K562 (cell line): Measurements from ENCODE around the gene HOXC12. TPM values are rescaled to one million over a fixed set of nuclear protein-coding genes. Genes with fewer than 3 reads are reported as not detected.
A peak's percentile ranks its signal among the peaks of the same experiment; 100 is the strongest.

Source experiments
- ATAC-seq: fragments of 200-7000 bp; cut with Tn5 transposase; 3 replicates; pipeline ENCODE4 v1.9.1; 2020; ENCODE audit warnings: moderate library complexity
- BruUV-seq: library from RNA; stranded (reverse); fragments of 400-500 nt; replicated peaks from 2 replicates; lab custom pipeline; 2021; lab: Mats Ljungman, UMichigan
- CTCF ChIA-PET: fragments of 300-600 bp; formaldehyde crosslinking; extraction: SDS; loops from one replicate; lab custom pipeline; 2021; ENCODE audit warnings: low intra/inter-chr PET ratio; lab: Yijun Ruan, JAX
- POLR2A ChIA-PET: fragments of 300-600, 350-650 bp; sonication (Branson Sonifier 250); formaldehyde crosslinking; extraction: SDS; loops from one replicate; lab custom pipeline; 2021; ENCODE audit warnings: antibody characterized with exemption, inconsistent platforms; lab: Yijun Ruan, JAX
- DNase-seq, 4 experiments: peaks; one replicate each; pipeline versions ENCODE4 v3.0.0 to v3.0.0-alpha.2; 2011 to 2018; ENCODE audit warnings: low spot score in 3 of 4, mixed read lengths in 3 of 4; ENCODE audit errors: extremely low read depth in 1 of 4
- FAIRE-seq: peaks from 2 replicates; lab custom pipeline; 2011; peaks lifted over from hg19 to GRCh38; lab: Jason Lieb, UNC
- H2AFZ ChIP-seq: 2 replicates; pipeline ENCODE4 v1.6.0; 2011; ENCODE audit warnings: low read depth, low read length, control low read depth, inconsistent platforms
- H3K27ac ChIP-seq: fragments of 200-600 bp; 3 replicates; pipeline ENCODE4 v1.8.0; 2011; ENCODE audit warnings: low read depth, mild to moderate bottlenecking, control low read depth, inconsistent platforms, low read length, moderate library complexity, mixed read lengths; ENCODE audit errors: extremely low read depth
- H3K27me3 ChIP-seq, 2 experiments: fragments of 300-600 bp in 1 of 2; 2 replicates in 1 of 2; 3 replicates in 1 of 2; pipeline versions ENCODE4 v1.6.0 to v1.8.0; 2011; ENCODE audit warnings: inconsistent platforms in 2 of 2, low read length in 2 of 2, mild to moderate bottlenecking in 1 of 2, mixed read lengths in 1 of 2, moderate library complexity in 1 of 2; ENCODE audit not compliant: control insufficient read depth in 2 of 2, insufficient read depth in 2 of 2
- H3K36me3 ChIP-seq: fragments of 300-600 bp; 3 replicates; pipeline ENCODE4 v1.8.0; 2011; ENCODE audit warnings: mild to moderate bottlenecking, low read length, inconsistent platforms; ENCODE audit not compliant: control insufficient read depth, insufficient read depth
- H3K4me1 ChIP-seq, 2 experiments: fragments of 200-600 bp in 1 of 2; replicated peaks in 1 of 2; 2 replicates in 1 of 2; 3 replicates in 1 of 2; pipeline versions ENCODE4 v1.5.1 to v1.8.0; 2011; ENCODE audit warnings: inconsistent platforms in 2 of 2, low read length in 2 of 2, mild to moderate bottlenecking in 1 of 2, mixed read lengths in 1 of 2, moderate library complexity in 1 of 2; ENCODE audit not compliant: control insufficient read depth in 2 of 2, insufficient read depth in 2 of 2
- H3K4me2 ChIP-seq: 2 replicates; pipeline ENCODE4 v1.6.1; 2011; ENCODE audit warnings: low read length, control low read depth, inconsistent platforms, mixed read lengths; ENCODE audit not compliant: insufficient read depth
- H3K4me3 ChIP-seq: fragments of 200-600 bp; sonication (generic), shearing (Covaris generic); 2 replicates; pipeline ENCODE4 v1.5.1; 2016; ENCODE audit warnings: control low read depth, inconsistent platforms
- H3K79me2 ChIP-seq: fragments of 200-600 bp; 3 replicates; pipeline ENCODE4 v1.8.0; 2011; ENCODE audit warnings: low read length, inconsistent platforms; ENCODE audit not compliant: control insufficient read depth, insufficient read depth
- H3K9ac ChIP-seq, 2 experiments: 2 replicates each; pipeline versions ENCODE4 v1.6.0 to v1.6.1; 2011; ENCODE audit warnings: low read depth in 2 of 2, low read length in 2 of 2, control low read depth in 1 of 2, inconsistent platforms in 1 of 2, mild to moderate bottlenecking in 1 of 2, mixed read lengths in 1 of 2; ENCODE audit not compliant: insufficient read depth in 1 of 2
- H3K9me1 ChIP-seq: one replicate; pipeline ENCODE4 v1.6.0; 2011; ENCODE audit warnings: inconsistent platforms, mild to moderate bottlenecking, low read length, moderate library complexity; ENCODE audit not compliant: control insufficient read depth, insufficient read depth
- H3K9me3 ChIP-seq: replicated peaks from 2 replicates; pipeline ENCODE4 v1.5.1; 2011; ENCODE audit warnings: low read depth, low read length, inconsistent platforms; ENCODE audit not compliant: control insufficient read depth, insufficient read depth
- H4K20me1 ChIP-seq: replicated peaks from 2 replicates; pipeline ENCODE4 v1.6.1; 2011; ENCODE audit warnings: low read length, inconsistent platforms, mixed read lengths; ENCODE audit not compliant: control insufficient read depth, insufficient read depth
- ATF1 ChIP-seq, 2 experiments: fragments of 450-650 bp in 1 of 2; IDR thresholded peaks; 2 replicates each; pipeline ENCODE4 v1.6.1; 2016; ENCODE audit warnings: missing compliant biosample characterization in 1 of 2, missing genetic modification characterization in 1 of 2
- MAFG ChIP-seq: fragments of 450-650 bp; conservative IDR thresholded peaks from 2 replicates; pipeline ENCODE4 v1.6.1; 2016; ENCODE audit warnings: missing genetic modification characterization, missing compliant biosample characterization
- MAFK ChIP-seq: IDR thresholded peaks from 2 replicates; pipeline ENCODE4 v1.6.1; 2011; ENCODE audit warnings: low read length, improper control_type of control experiment
- MCM2 ChIP-seq: fragments of 450-650 bp; IDR thresholded peaks from 2 replicates; pipeline ENCODE4 v1.6.1; 2017; ENCODE audit warnings: low read depth, mild to moderate bottlenecking
- POLR2A ChIP-seq: fragments of 450-650 bp; conservative IDR thresholded peaks from 2 replicates; pipeline ENCODE4 v1.6.1; 2016
- POLR2AphosphoS5 ChIP-seq: IDR thresholded peaks from 2 replicates; pipeline ENCODE4 v1.6.1; 2011; ENCODE audit warnings: mild to moderate bottlenecking, low read depth, low read length, moderate library complexity; ENCODE audit not compliant: control insufficient read depth, insufficient read depth
- SREBF1 ChIP-seq: fragments of 150-350 bp; IDR thresholded peaks from 2 replicates; pipeline ENCODE4 v1.6.1; 2014; ENCODE audit warnings: antibody characterized with exemption, low read depth, low read length, borderline replicate concordance
- ZNF3 ChIP-seq: fragments of 250-450 bp; sonication (Bioruptor Pico); IDR thresholded peaks from 2 replicates; pipeline ENCODE4 v1.5.0; 2021; ENCODE audit warnings: mild to moderate bottlenecking, moderate library complexity
- ZNF583 ChIP-seq: fragments of 250-450 bp; sonication (Bioruptor Pico); IDR thresholded peaks from 2 replicates; pipeline ENCODE4 v1.4.0; 2020
- ZNF764 ChIP-seq: fragments of 250-450 bp; sonication (Bioruptor Pico); IDR thresholded peaks from 2 replicates; pipeline ENCODE4 v1.4.0; 2020; ENCODE audit warnings: low read depth, mild to moderate bottlenecking, moderate library complexity
- WGBS: fragments of 100-300 bp; shearing (Covaris generic); methylation state at CpG from one replicate; pipeline ENCODE4 v1.1.6; 2016; ENCODE audit warnings: low coverage, mixed read lengths; ENCODE audit not compliant: insufficient coverage; ENCODE audit errors: missing lambda C conversion rate; 5-methylcytosine and 5-hydroxymethylcytosine counted together
- in situ Hi-C: fragments of 300-500 bp; cut with MboI; formaldehyde crosslinking; loops from 4 replicates; pipeline ENCODE4 v1.15.0; 2018; ENCODE audit warnings: inconsistent platforms, mixed read lengths
- intact Hi-C: fragments of 100-400 bp; cut with micrococcal nuclease; formaldehyde crosslinking; loops from 2 replicates; pipeline ENCODE4 v1.14.2; 2022
- polyA plus RNA-seq, 8 experiments: library from polyadenylated mRNA; depleted of rRNA in 4 of 8; stranded (reverse) in 5 of 8; unstranded in 3 of 8; fragments of >200 nt; fragmentation: Nextera tagmentation in 2 of 8; fragmentation: Illumina TruSeq in 1 of 8; extraction: Ambion mirVana in 2 of 8; extraction: Trizol in 1 of 8; gene quantifications; 2 replicates each; pipeline versions ENCODE4 v1.2.1 to v1.2.3, GENCODE V29; 2011 to 2014; ENCODE audit warnings: inconsistent platforms in 1 of 8, missing spikeins in 1 of 8
- total RNA-seq, 7 experiments: library from RNA; depleted of rRNA in 6 of 7; stranded (reverse); fragments of >200 nt in 6 of 7; fragmentation: Illumina TruSeq in 2 of 7; extraction: Trizol in 2 of 7; gene quantifications; 2 replicates each; pipeline versions ENCODE4 v1.2.1 to v1.2.3, GENCODE V29; 2011 to 2021; ENCODE audit warnings: low replicate concordance in 1 of 7
- TF ChIP-seq, protein P1 (sequence below): sonication (generic); IDR thresholded peaks from 2 replicates; pipeline ENCODE4 v1.6.1; 2016
- TF ChIP-seq, protein P2 (sequence below): fragments of 150-350 bp; conservative IDR thresholded peaks from 2 replicates; pipeline ENCODE4 v1.6.1; 2014; ENCODE audit warnings: low read length
- TF ChIP-seq, protein P3 (sequence below): fragments of 200-800 bp; sonication (Bioruptor generic); IDR thresholded peaks from 2 replicates; pipeline ENCODE4 v1.6.1; 2017; ENCODE audit warnings: missing genetic modification characterization, missing compliant biosample characterization
- TF ChIP-seq, protein P4 (sequence below): fragments of 250-450 bp; sonication (Bioruptor Pico); IDR thresholded peaks from 2 replicates; pipeline ENCODE4 v1.8.0; 2022; ENCODE audit warnings: moderate library complexity, mild to moderate bottlenecking, inconsistent platforms

The HOXC12 gene
- total and polyA plus RNA-seq, 9 of the 15 experiments (the other 6 are each of a cell fraction or from before 2014, with no cell fraction given): 0.04 to 0.36 (median 0.11) TPM; not detected in 1

DNA sequence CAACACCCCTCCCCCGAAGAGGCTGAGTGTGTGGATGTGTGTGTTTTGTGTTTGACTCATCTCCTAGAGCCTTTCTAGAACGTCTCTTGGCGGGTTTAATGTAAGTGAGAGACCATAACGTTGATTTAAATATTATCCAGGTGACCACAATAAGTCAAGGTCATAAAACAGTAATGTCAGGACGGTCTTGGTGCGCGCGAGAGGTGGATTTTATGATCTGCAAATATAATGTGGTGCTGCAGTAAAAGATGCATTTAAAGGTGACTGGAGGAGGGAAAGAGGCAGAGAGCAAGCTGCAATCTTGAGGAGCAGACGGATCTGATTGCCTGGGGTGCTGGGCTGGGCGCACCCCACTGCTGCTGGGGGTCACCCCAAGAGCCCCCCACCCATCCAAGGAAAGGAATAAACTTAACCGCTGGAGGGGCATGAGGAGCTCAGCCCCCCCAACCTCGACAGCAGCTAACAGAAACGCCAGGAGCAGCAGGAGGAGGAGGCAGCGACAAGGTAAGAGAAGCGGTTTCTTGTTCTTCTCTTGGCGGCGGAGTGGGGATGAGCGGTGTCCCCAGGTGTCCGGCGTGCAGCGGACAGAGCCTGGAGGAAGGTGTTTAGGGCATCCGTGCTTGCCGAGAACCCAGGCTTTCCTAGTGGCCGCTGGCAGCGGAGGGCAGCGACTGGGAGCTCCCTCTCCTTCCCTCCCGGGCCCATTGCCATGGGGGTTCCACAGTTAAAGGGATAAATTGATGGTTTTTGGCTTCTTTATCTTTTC, 35.8 kb downstream of the HOXC12 start (continued):
- TF ChIP-seq, protein P1, sequence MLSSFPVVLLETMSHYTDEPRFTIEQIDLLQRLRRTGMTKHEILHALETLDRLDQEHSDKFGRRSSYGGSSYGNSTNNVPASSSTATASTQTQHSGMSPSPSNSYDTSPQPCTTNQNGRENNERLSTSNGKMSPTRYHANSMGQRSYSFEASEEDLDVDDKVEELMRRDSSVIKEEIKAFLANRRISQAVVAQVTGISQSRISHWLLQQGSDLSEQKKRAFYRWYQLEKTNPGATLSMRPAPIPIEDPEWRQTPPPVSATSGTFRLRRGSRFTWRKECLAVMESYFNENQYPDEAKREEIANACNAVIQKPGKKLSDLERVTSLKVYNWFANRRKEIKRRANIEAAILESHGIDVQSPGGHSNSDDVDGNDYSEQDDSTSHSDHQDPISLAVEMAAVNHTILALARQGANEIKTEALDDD: no peak
- no peak for TF ChIP-seq POLR2A
- no peak for TF ChIP-seq POLR2AphosphoS5
- TF ChIP-seq MAFK: no peak
- TF ChIP-seq, protein P2, sequence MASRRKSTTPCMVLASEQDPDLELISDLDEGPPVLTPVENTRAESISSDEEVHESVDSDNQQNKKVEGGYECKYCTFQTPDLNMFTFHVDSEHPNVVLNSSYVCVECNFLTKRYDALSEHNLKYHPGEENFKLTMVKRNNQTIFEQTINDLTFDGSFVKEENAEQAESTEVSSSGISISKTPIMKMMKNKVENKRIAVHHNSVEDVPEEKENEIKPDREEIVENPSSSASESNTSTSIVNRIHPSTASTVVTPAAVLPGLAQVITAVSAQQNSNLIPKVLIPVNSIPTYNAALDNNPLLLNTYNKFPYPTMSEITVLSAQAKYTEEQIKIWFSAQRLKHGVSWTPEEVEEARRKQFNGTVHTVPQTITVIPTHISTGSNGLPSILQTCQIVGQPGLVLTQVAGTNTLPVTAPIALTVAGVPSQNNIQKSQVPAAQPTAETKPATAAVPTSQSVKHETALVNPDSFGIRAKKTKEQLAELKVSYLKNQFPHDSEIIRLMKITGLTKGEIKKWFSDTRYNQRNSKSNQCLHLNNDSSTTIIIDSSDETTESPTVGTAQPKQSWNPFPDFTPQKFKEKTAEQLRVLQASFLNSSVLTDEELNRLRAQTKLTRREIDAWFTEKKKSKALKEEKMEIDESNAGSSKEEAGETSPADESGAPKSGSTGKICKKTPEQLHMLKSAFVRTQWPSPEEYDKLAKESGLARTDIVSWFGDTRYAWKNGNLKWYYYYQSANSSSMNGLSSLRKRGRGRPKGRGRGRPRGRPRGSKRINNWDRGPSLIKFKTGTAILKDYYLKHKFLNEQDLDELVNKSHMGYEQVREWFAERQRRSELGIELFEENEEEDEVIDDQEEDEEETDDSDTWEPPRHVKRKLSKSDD: no peak

DNA sequence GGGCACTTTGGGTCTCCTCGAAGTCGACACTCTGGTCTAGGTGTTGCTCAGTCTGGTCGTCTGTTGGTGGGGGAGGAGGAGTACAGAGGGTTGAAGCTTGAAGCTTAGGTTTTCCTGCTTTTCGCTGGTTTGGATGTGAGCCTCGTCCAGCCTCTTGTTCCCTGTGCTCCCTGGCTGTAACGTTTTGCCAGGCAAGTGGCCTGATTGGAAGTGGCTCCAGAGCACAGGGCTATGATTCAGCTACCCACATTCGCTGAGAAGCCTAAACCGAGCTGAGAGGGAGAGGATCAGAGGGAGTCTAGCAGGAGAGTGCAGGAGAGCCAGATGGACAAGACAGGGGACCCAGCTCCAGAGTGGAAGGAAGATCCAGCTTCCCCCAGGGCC, 36.4 kb downstream of the HOXC12 start:
- FAIRE-seq (no peak), ATAC-seq (no peak), DNase-seq (no peak)
- Histone ChIP-seq H3K36me3 (no peaks in the 10 kb centered on the region), H3K9ac (peak overlapping the region in 1 of 2 experiments; percentile 63; a peak in 2 of 4 replicates), H3K9me3 (no peaks in the 10 kb centered on the region), H3K27me3 (peaks cover 0 to 10% of the 10 kb centered on the region in 2 experiments; a peak in 2 of 5 replicates), H3K4me3 (no peak overlapping the region), H3K4me1 (peaks cover 43 to 50% of the 10 kb centered on the region in 2 experiments), H3K9me1 (no peaks in the 10 kb centered on the region), H3K4me2 (no peak overlapping the region), H3K79me2 (peaks cover 12% of the 10 kb centered on the region), H4K20me1 (no peaks in the 10 kb centered on the region), H2AFZ (no peak overlapping the region), H3K27ac (no peak overlapping the region)
- no TSS peak for BruUV-seq
- WGBS: 22% methylated on average over 8 of the region's 8 CpGs
- CTCF ChIA-PET: no interaction called here
- POLR2A ChIA-PET: interaction anchor here (0.6 to 2.9 kb wide), 6 partner anchors 9 to 211 kb away, joined by 3 to 20 read pairs (median 4); partner anchors contain the start of gene HOXC9
- in situ Hi-C loops (no loop called here), intact Hi-C loops (no loop called here)
- no peak for TF ChIP-seq ZNF3 (CRISPR knock-in tag)
- no peak for TF ChIP-seq ZNF583 (CRISPR knock-in tag)
- TF ChIP-seq, protein P3, sequence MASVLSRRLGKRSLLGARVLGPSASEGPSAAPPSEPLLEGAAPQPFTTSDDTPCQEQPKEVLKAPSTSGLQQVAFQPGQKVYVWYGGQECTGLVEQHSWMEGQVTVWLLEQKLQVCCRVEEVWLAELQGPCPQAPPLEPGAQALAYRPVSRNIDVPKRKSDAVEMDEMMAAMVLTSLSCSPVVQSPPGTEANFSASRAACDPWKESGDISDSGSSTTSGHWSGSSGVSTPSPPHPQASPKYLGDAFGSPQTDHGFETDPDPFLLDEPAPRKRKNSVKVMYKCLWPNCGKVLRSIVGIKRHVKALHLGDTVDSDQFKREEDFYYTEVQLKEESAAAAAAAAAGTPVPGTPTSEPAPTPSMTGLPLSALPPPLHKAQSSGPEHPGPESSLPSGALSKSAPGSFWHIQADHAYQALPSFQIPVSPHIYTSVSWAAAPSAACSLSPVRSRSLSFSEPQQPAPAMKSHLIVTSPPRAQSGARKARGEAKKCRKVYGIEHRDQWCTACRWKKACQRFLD (CRISPR knock-in tag): no peak
- no peak for TF ChIP-seq ATF1 (CRISPR knock-in tag; IDR thresholded peaks at IDR 0.05)
- TF ChIP-seq ATF1 (tag; IDR thresholded peaks at IDR 0.05): no peak
- TF ChIP-seq ZNF764 (CRISPR knock-in tag): no peak
- no peak for TF ChIP-seq SREBF1
- TF ChIP-seq, protein P4, sequence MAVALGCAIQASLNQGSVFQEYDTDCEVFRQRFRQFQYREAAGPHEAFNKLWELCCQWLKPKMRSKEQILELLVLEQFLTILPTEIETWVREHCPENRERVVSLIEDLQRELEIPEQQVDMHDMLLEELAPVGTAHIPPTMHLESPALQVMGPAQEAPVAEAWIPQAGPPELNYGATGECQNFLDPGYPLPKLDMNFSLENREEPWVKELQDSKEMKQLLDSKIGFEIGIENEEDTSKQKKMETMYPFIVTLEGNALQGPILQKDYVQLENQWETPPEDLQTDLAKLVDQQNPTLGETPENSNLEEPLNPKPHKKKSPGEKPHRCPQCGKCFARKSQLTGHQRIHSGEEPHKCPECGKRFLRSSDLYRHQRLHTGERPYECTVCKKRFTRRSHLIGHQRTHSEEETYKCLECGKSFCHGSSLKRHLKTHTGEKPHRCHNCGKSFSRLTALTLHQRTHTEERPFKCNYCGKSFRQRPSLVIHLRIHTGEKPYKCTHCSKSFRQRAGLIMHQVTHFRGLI (CRISPR knock-in tag): no peak
- TF ChIP-seq MAFG (tag): no peak
- no peak for TF ChIP-seq MCM2
